Gastrocnemius medialis (tissue), 4 donors: ENCODE results near the gene ARL5A. TPM values are rescaled to one million over a fixed set of nuclear protein-coding genes. Genes with fewer than 3 reads are reported as not detected.
"Not testable (repeated sequence)": the region's sequence is repeated elsewhere in the genome, so short reads cannot be mapped to it uniquely, and the experiment has no call there.

Experiments
- ATAC-seq, 2 donors: fragments of 150-250 bp; one replicate each; pipeline ENCODE4 v1.9.1; 2016
- DNase-seq, 2 donors: peaks; one replicate each; pipeline ENCODE4 v3.0.0-alpha.2; 2019
- H3K27ac ChIP-seq, 4 donors: fragments of 200-600 bp; sonication (generic); 1 replicate in 1 of 4; 2 replicates in 3 of 4; pipeline ENCODE4 v1.5.1; 2016 to 2018; ENCODE audit warnings: mild to moderate bottlenecking in 2 of 4, moderate library complexity in 1 of 4
- H3K27me3 ChIP-seq, 3 donors: fragments of 200-600 bp; sonication (generic) in 2 of 3; 1 replicate in 1 of 3; 2 replicates in 2 of 3; pipeline versions ENCODE4 v1.5.1 to v1.6.0; 2016 to 2019; ENCODE audit warnings: mild to moderate bottlenecking in 1 of 3, moderate library complexity in 1 of 3
- H3K36me3 ChIP-seq, 2 donors: fragments of 200-600 bp; sonication (generic) in 1 of 2; one replicate each; pipeline ENCODE4 v1.5.1; 2017 to 2018
- H3K4me1 ChIP-seq, 2 donors: fragments of 200-600 bp; sonication (generic) in 1 of 2; one replicate each; pipeline ENCODE4 v1.5.1; 2016 to 2017; ENCODE audit warnings: mild to moderate bottlenecking in 2 of 2
- H3K4me3 ChIP-seq, 4 donors: fragments of 200-600 bp; sonication (generic) in 3 of 4; 1 replicate in 1 of 4; 2 replicates in 3 of 4; pipeline ENCODE4 v1.5.1; 2016 to 2019; ENCODE audit warnings: mild to moderate bottlenecking in 2 of 4
- H3K9me3 ChIP-seq, 3 donors: fragments of 200-600 bp; sonication (generic) in 2 of 3; 1 replicate in 1 of 3; 2 replicates in 2 of 3; pipeline ENCODE4 v1.5.1; 2016 to 2019
- POLR2A ChIP-seq, 2 donors: fragments of 450-650 bp; IDR thresholded peaks; one replicate each; pipeline ENCODE4 v1.6.1; 2017; ENCODE audit warnings: antibody characterized with exemption in 2 of 2, mild to moderate bottlenecking in 2 of 2, moderate library complexity in 2 of 2
- in situ Hi-C, 4 donors: fragments of 200-750 bp; cut with MboI; loops; one replicate each; pipeline versions ENCODE4 v1.15.0 to v1.8.0; 2017; ENCODE audit warnings: low sequenced_read_pairs in 4 of 4
- intact Hi-C: fragments of 100-400 bp; cut with DNase I; formaldehyde crosslinking; loops from one replicate; pipeline ENCODE4 v1.15.1; 2023; ENCODE audit warnings: low total_unique reads
- total RNA-seq, 4 donors: library from RNA; depleted of rRNA; stranded (reverse); fragments of >200 nt; gene quantifications; one replicate each; pipeline versions ENCODE4 v1.1.0 to v1.2.3, GENCODE V29; 2016
- TF ChIP-seq, protein P1 (sequence below), 5 experiments: fragments of 450-650 bp in 3 of 5; fragments of 200-600 bp in 2 of 5; sonication (generic) in 2 of 5; IDR thresholded peaks in 4 of 5; conservative IDR thresholded peaks in 1 of 5; 1 replicate in 4 of 5; 2 replicates in 1 of 5; pipeline ENCODE4 v1.5.1; 2016 to 2019; ENCODE audit warnings: antibody characterized with exemption in 5 of 5, mild to moderate bottlenecking in 3 of 5, moderate library complexity in 3 of 5

The ARL5A gene
- total RNA-seq, 4 donors from 2014 or later, result 45.0 to 81.7 (median 60.6) TPM

DNA sequence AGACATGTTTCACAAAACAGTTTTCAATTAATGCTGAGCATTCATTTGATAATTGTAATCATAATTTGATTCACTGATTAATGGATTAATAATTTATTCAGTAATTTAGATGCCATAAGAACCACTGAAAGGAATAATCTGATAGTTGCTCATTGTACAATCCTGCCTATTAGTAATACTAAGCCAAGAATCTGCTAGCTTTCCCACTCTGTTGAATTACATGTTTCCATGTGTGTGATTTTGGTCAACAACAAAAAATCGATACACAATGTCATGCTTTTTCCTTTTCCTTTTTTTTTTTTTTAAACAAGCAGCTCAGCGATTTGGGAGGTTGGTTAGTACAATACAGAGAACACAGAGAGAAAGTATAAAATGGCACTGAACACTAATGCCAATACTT is 25.9 kb downstream of the ARL5A start:
- peaks cover 0 to 44% of the 10 kb centered on the region in 2 donors for H3K36me3 ChIP-seq
- intact Hi-C loops (no loop called here), in situ Hi-C loops (no loop called here)

DNA sequence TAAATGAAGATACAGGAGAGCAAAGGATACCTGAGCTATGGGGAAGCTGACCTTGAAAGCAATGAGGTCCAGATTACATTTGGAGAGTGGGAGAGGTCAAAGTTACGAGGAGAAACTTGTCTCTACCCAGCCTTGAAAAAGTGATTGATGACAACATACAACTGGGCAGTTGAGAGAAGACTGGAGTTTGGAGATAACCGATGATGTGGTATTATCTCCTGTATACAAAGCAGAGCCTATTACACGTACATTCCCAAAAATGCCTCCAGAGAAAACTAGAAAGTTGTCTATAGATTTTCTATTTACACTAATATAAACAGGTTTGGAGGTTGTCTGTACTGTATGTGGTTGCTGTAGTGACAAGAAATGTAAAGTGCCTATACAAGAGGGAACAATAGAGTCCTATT is 28.3 kb downstream of the ARL5A start:
- DNase-seq, result no peak
- TF ChIP-seq, protein P1, sequence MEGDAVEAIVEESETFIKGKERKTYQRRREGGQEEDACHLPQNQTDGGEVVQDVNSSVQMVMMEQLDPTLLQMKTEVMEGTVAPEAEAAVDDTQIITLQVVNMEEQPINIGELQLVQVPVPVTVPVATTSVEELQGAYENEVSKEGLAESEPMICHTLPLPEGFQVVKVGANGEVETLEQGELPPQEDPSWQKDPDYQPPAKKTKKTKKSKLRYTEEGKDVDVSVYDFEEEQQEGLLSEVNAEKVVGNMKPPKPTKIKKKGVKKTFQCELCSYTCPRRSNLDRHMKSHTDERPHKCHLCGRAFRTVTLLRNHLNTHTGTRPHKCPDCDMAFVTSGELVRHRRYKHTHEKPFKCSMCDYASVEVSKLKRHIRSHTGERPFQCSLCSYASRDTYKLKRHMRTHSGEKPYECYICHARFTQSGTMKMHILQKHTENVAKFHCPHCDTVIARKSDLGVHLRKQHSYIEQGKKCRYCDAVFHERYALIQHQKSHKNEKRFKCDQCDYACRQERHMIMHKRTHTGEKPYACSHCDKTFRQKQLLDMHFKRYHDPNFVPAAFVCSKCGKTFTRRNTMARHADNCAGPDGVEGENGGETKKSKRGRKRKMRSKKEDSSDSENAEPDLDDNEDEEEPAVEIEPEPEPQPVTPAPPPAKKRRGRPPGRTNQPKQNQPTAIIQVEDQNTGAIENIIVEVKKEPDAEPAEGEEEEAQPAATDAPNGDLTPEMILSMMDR (IDR thresholded peaks at IDR 0.05 in 4 of 5, conservative IDR thresholded peaks at IDR 0.05 in 1 of 5), result no peak
- no peak for TF ChIP-seq POLR2A (IDR thresholded peaks at IDR 0.05)
- Histone ChIP-seq H3K9me3 (no peaks in the 10 kb centered on the region), H3K27ac (no peak overlapping the region), H3K36me3 (peaks cover 0 to 31% of the 10 kb centered on the region in 2 donors), H3K4me1 (peaks cover 15 to 16% of the 10 kb centered on the region in 2 donors), H3K27me3 (no peaks in the 10 kb centered on the region), H3K4me3 (no peak overlapping the region)
- in situ Hi-C loops, result no loop called here
- no peak for ATAC-seq
- intact Hi-C loops, result no loop called here

More for the DNA sequence above, 25.9 kb downstream of the ARL5A start:
- ATAC-seq (no peak), DNase-seq (no peak)
- H3K9me3 ChIP-seq, result no peaks in the 10 kb centered on the region
- no peak overlapping the region for H3K4me3 ChIP-seq
- TF ChIP-seq, protein P1 (IDR thresholded peaks at IDR 0.05 in 4 of 5, conservative IDR thresholded peaks at IDR 0.05 in 1 of 5), result no peak
- no peak for TF ChIP-seq POLR2A (IDR thresholded peaks at IDR 0.05)
- H3K27me3 ChIP-seq, result no peaks in the 10 kb centered on the region
- H3K27ac ChIP-seq, result no peak overlapping the region
- peaks cover under 1 to 6% of the 10 kb centered on the region in 2 donors for H3K4me1 ChIP-seq

DNA sequence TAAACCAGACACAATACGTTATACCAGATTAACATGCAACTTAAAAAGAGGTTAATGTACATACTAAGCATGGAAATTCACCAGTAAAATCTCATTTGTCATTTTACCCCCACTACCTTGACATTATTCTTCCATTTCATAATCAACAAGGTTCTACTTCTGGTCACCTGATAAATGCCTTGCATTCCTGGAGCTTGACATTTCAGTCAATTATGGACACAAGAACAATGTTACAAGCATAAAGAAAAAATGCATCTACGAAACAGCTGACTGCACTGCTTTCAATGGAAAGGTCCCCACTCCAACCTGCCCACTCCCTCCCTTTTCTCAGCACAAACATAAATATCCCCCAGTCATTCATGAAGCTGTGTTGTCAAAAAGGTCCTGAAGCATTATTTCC is 31.4 kb downstream of the ARL5A start:
- Histone ChIP-seq H3K4me3 (no peak overlapping the region), H3K9me3 (no peaks in the 10 kb centered on the region), H3K27ac (peak overlapping the region in 3 of 4 donors; percentile 4 to 45 (median 39)), H3K4me1 (peaks cover 15 to 16% of the 10 kb centered on the region in 2 donors), H3K36me3 (peaks cover 0 to 10% of the 10 kb centered on the region in 2 donors), H3K27me3 (no peaks in the 10 kb centered on the region)
- peak in 1 of 2 donors; percentile 18 for ATAC-seq
- no peak for DNase-seq
- in situ Hi-C loops, result no loop called here
- TF ChIP-seq POLR2A (IDR thresholded peaks at IDR 0.05), result no peak
- TF ChIP-seq, protein P1 (IDR thresholded peaks at IDR 0.05 in 4 of 5, conservative IDR thresholded peaks at IDR 0.05 in 1 of 5), result no peak
- intact Hi-C loops, result no loop called here

DNA sequence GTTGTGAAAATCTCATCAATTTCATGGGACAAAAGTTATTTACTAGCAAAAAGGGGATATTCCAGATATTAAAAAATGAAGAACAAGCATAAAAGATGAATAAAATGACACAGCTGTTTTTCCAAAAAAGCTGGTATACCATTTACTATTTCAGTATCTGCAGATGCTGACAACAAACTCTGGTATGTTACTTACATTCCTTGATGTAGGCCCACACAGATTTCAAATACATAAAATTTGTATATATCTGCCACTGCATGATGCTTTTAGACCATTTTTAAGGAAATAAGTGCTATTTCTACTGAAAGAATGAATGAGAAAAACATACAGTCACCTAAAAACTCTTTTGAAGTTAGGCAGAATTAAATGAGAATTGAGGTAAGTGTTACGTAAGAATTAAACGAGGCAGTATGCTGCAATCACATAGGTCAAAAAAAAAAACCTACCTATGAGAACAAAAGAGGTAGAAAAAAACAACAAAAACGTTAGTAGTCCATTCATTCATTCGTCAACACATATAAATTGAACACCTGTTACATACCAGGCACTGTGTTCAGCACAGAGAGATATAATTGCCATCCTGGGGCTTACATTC is 32.5 kb downstream of the ARL5A start:
- Histone ChIP-seq H3K27ac (peak overlapping the region in 3 of 4 donors; percentile 4 to 45 (median 30)), H3K27me3 (no peaks in the 10 kb centered on the region), H3K4me3 (no peak overlapping the region), H3K36me3 (peaks cover 0 to 15% of the 10 kb centered on the region in 2 donors), H3K4me1 (peaks cover 15 to 16% of the 10 kb centered on the region in 2 donors), H3K9me3 (no peaks in the 10 kb centered on the region)
- TF ChIP-seq, protein P1 (IDR thresholded peaks at IDR 0.05 in 4 of 5, conservative IDR thresholded peaks at IDR 0.05 in 1 of 5), result no peak
- no peak for TF ChIP-seq POLR2A (IDR thresholded peaks at IDR 0.05)
- DNase-seq (no peak), ATAC-seq (no peak)
- intact Hi-C loops (no loop called here), in situ Hi-C loops (no loop called here)

DNA sequence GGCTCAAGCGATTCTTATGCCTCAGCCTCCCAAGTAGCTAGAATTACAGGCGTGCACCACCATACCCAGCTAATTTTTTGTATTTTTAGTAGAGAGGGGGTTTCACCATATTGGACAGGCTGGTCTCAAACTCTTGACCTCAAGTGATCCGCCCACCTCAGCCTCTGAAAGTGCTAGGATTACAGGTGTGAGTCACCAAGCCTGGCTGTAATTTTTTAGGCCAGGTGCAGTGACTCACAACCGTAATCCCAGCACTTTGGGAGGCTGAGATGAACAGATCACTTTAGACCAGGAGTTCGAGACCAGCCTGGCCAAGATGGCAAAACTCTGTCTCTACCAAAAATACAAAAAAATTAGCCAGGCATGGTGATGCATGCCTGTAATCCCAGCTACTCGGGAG is 33.8 kb downstream of the ARL5A start:
- intact Hi-C loops, ATAC-seq, in situ Hi-C loops, H3K4me3 ChIP-seq, H3K27me3 ChIP-seq, H3K27ac ChIP-seq, DNase-seq, H3K9me3 ChIP-seq: not testable (repeated sequence)
- H3K36me3 ChIP-seq, result peaks cover 0 to 15% of the 10 kb centered on the region in 2 donors
- H3K4me1 ChIP-seq, result peaks cover 15 to 16% of the 10 kb centered on the region in 2 donors
